ENCODE data around the gene IL1R1.

The IL1R1 gene

DNA sequence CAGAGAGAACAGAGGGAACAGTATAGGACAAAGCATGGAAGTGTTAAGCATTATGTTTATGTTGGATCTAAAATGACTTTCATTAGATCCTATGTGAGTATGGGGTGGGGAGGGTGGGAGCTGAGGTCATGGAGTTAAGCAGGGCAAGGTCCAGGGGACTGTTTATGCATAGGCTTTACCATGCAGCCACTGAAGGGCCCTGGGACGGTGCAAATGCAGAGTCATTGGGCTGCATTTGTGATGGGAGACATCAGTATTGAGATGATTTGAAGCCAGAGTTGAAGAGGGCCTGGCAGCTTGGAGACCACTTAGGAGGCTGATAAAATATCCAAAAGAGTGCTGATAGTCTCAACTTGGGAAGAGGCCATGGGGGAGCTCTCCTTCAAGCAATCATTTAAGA, 66.9 kb downstream of the IL1R1 start:
- DNase-seq = no peak

DNA sequence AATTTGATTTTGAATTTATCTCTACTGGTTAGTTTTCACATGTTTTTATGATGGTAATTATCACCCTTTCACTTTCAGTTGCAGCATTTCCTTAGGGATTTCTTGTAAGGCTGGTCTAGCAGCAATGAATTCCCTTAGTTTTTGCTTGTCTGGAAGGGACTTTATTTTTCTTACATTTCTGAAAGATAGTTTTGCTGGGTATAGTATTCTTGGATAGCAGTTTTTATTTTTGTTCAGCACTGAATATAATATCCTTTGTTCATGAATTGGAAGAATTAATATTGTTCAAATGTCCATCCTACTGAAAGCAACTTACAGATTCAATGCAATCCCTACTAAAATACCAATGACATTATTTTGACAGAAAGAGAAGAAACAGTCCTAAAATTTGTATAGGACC, 74.5 kb downstream of the IL1R1 start:
- no peak for DNase-seq

DNA sequence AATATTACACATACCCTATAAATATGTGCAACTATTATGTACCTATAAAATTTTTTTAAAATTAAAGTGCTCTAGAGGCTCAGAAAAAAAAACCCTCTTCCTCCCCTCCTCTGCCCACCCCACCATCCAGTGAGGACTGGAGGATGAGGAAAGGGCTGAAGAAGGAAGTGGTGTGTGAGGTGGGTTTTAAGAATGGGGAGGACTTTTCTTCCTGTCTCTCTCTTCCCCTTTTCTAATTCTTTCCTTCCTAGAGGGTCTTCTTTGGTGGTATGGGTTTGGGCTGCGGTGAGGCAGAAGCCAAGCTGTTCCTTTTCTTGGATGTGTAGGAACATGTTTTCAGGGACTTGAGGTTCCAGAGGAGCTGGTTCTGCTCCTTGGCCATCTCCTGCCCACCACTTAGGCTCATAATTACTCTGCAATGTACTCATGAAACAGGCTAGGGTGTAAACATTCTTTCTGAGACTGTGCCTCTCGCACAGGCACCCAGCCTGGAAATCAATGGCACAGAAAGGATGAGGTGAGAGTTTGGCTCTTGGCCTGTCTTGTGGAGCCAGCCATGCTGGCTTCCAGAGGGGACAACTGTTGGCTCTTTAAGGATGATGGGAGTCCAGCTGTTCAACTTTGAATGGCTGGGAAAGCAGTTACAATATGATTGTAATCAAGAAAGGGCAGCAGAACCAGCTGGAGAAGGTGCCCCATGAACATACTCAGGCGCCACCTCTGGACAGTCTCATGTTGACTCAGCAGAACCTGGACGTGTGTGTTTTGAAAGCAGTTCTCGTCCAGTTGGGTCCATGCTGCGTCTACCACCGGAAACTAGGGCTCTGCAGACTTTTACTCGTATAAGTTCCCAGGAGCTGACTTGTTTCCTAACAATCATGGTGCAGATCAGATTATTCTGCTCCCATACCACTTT, 82.5 kb downstream of the IL1R1 start:
- DNase-seq = no peak

- DNase-seq = no peak
These were observed 83.6 kb downstream of the IL1R1 start for GRCh38 chr2:102226171-102226570.

- no peak for DNase-seq
These were observed 84.3 kb downstream of the IL1R1 start for GRCh38 chr2:102226612-102227391.

GRCh38 chr2:102229141-102229769, 86.7 kb downstream of the IL1R1 start:
- DNase-seq = no peak

All from CD4-positive, alpha-beta T cell treated with Interferon alpha-2 for 1 hour (primary cell).